ENCODE results near the gene OCIAD2. TPM values are rescaled to one million over a fixed set of nuclear protein-coding genes. Genes with fewer than 3 reads are reported as not detected.
A peak's percentile ranks its signal among the peaks of the same experiment; 100 is the strongest.
"Not testable (repeated sequence)": the region's sequence is repeated elsewhere in the genome, so short reads cannot be mapped to it uniquely, and the experiment has no call there.

OCIAD2 gene
- total RNA-seq, 1 experiment from 2014 or later: 32.8 TPM

GRCh38 chr4:48851651-48852050 lies 54.9 kb downstream of the OCIAD2 start:
- Histone ChIP-seq H3K36me3 (ENCODE audit: control insufficient read depth, insufficient read depth, low read length) (peaks cover 17% of the 10 kb centered on the region; the same call in 1 of the 2 replicates), H3K4me1 (ENCODE audit: control insufficient read depth, insufficient read depth, low read length) (no peaks in the 10 kb centered on the region), H3K27ac (ENCODE audit: low read length) (no peak overlapping the region), H3K9me3 (ENCODE audit: control insufficient read depth, insufficient read depth, low read depth, low read length) (no peaks in the 10 kb centered on the region), H3K4me3 (ENCODE audit: low read depth in 2 of 2, low read length in 2 of 2) (no peak overlapping the region), H3K27me3 (ENCODE audit: control insufficient read depth, insufficient read depth, low read length) (no peaks in the 10 kb centered on the region)
- no peak for ATAC-seq
- TF ChIP-seq CTCF (IDR thresholded peaks at IDR 0.05) (no peak), TCF7L2 (IDR thresholded peaks at IDR 0.05; ENCODE audit: low read depth, low read length) (no peak), REST (IDR thresholded peaks at IDR 0.05; ENCODE audit: insufficient read depth in 1 of 2, low read depth in 2 of 2, low read length in 1 of 2) (no peak), SIN3A (IDR thresholded peaks at IDR 0.05; ENCODE audit: borderline replicate concordance, insufficient read depth, low read depth, low read length) (no peak), POLR2AphosphoS5 (IDR thresholded peaks at IDR 0.05; ENCODE audit: low read depth, low read length) (no peak)
- intact Hi-C loops (cut with micrococcal nuclease; ENCODE audit: unreplicated experiment) (no loop called here), in situ Hi-C loops (cut with HindIII; ENCODE audit: low pct_unique_long_range_greater_than_20kb, low sequenced_read_pairs) (no loop called here)
- ChIA-PET POLR2A (no interaction called here), CTCF (no interaction called here)
- BruUV-seq (replicated peaks): no TSS peak
- DNase-seq (ENCODE audit: low read depth, low spot score): no peak

GRCh38 chr4:48848799-48849198 lies 57.8 kb downstream of the OCIAD2 start:
- intact Hi-C loops (cut with micrococcal nuclease; ENCODE audit: unreplicated experiment); in situ Hi-C loops (cut with HindIII; ENCODE audit: low pct_unique_long_range_greater_than_20kb, low sequenced_read_pairs); CTCF ChIA-PET; ATAC-seq; H3K27ac ChIP-seq (ENCODE audit: low read length); POLR2A ChIA-PET; H3K4me3 ChIP-seq (ENCODE audit: low read depth in 2 of 2, low read length in 2 of 2); H3K27me3 ChIP-seq (ENCODE audit: control insufficient read depth, insufficient read depth, low read length); H3K9me3 ChIP-seq (ENCODE audit: control insufficient read depth, insufficient read depth, low read depth, low read length); H3K4me1 ChIP-seq (ENCODE audit: control insufficient read depth, insufficient read depth, low read length); DNase-seq (ENCODE audit: low read depth, low spot score): not testable (repeated sequence)
- peaks cover 15% of the 10 kb centered on the region; the same call in 1 of the 2 replicates for H3K36me3 ChIP-seq (ENCODE audit: control insufficient read depth, insufficient read depth, low read length)
- TSS peak; percentile 4 for BruUV-seq (replicated peaks)

GRCh38 chr4:48844843-48845242 lies 61.7 kb downstream of the OCIAD2 start:
- Histone ChIP-seq H3K36me3 (ENCODE audit: control insufficient read depth, insufficient read depth, low read length) (peaks cover 16% of the 10 kb centered on the region; the same call in 1 of the 2 replicates), H3K27ac (ENCODE audit: low read length) (no peak overlapping the region), H3K27me3 (ENCODE audit: control insufficient read depth, insufficient read depth, low read length) (no peaks in the 10 kb centered on the region), H3K4me1 (ENCODE audit: control insufficient read depth, insufficient read depth, low read length) (no peaks in the 10 kb centered on the region), H3K4me3 (ENCODE audit: low read depth in 2 of 2, low read length in 2 of 2) (no peak overlapping the region), H3K9me3 (ENCODE audit: control insufficient read depth, insufficient read depth, low read depth, low read length) (no peaks in the 10 kb centered on the region)
- intact Hi-C loops (cut with micrococcal nuclease; ENCODE audit: unreplicated experiment): no loop called here
- CTCF ChIA-PET: no interaction called here
- no peak for ATAC-seq
- in situ Hi-C loops (cut with HindIII; ENCODE audit: low pct_unique_long_range_greater_than_20kb, low sequenced_read_pairs): no loop called here
- TF ChIP-seq CTCF (IDR thresholded peaks at IDR 0.05): no peak
- no peak for TF ChIP-seq REST (IDR thresholded peaks at IDR 0.05; ENCODE audit: insufficient read depth in 1 of 2, low read depth in 2 of 2, low read length in 1 of 2)
- no peak for TF ChIP-seq POLR2AphosphoS5 (IDR thresholded peaks at IDR 0.05; ENCODE audit: low read depth, low read length)
- no peak for TF ChIP-seq TCF7L2 (IDR thresholded peaks at IDR 0.05; ENCODE audit: low read depth, low read length)
- no peak for TF ChIP-seq SIN3A (IDR thresholded peaks at IDR 0.05; ENCODE audit: borderline replicate concordance, insufficient read depth, low read depth, low read length)
- BruUV-seq (replicated peaks): no TSS peak
- DNase-seq (ENCODE audit: low read depth, low spot score): no peak
- POLR2A ChIA-PET: no interaction called here

Data from Panc1 (cell line).